ENCODE results near the gene LRP8. TPM values are rescaled to one million over a fixed set of nuclear protein-coding genes. Genes with fewer than 3 reads are reported as not detected.

Gene LRP8
- total RNA-seq, 1 donor from 2014 or later, result 15.8 TPM

DNA sequence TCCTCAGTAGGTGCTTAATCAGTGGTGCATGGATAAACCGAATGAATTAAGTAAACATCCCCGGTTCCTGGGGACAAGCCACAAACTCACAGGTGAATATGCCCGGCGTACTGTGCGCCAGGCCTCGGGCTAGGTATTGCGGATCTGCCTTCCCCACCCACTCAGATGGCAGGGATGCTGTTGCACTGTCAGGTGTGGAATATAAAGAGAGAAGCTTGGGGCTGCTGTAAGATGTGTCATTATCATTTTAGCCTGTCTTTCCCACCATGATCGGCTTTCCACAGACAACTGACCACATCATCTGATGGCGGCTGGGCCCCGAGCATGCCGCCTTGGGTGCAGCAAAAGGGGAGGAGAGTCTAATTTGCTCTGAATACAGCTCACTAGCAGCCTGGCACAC, 45.4 kb upstream of the LRP8 start:
- no peak overlapping the region for H3K27ac Mint-ChIP-seq (ENCODE audit: unreplicated experiment)
- H3K27me3 Mint-ChIP-seq (ENCODE audit: unreplicated experiment), result no peaks in the 10 kb centered on the region
- no peaks in the 10 kb centered on the region for H3K9me3 Mint-ChIP-seq (ENCODE audit: unreplicated experiment)
- H3K36me3 Mint-ChIP-seq (ENCODE audit: low read depth, unreplicated experiment), result no peaks in the 10 kb centered on the region
- DNase-seq (ENCODE audit: low spot score), result no peak
- TF ChIP-seq CTCF (IDR thresholded peaks at IDR 0.05; ENCODE audit: unreplicated experiment), result no peak
- no peak overlapping the region for H3K4me3 Mint-ChIP-seq (ENCODE audit: unreplicated experiment)
- peaks cover 14% of the 10 kb centered on the region for H3K4me1 Mint-ChIP-seq (ENCODE audit: unreplicated experiment)

GRCh38 chr1:53372501-53372951, 44.7 kb upstream of the LRP8 start:
- DNase-seq (ENCODE audit: low spot score), result no peak
- no peak for TF ChIP-seq CTCF (IDR thresholded peaks at IDR 0.05; ENCODE audit: unreplicated experiment)
- Mint-ChIP-seq H3K27ac (ENCODE audit: unreplicated experiment) (no peak overlapping the region), H3K27me3 (ENCODE audit: unreplicated experiment) (no peaks in the 10 kb centered on the region), H3K36me3 (ENCODE audit: low read depth, unreplicated experiment) (no peaks in the 10 kb centered on the region), H3K4me1 (ENCODE audit: unreplicated experiment) (peaks cover 9% of the 10 kb centered on the region), H3K4me3 (ENCODE audit: unreplicated experiment) (no peak overlapping the region), H3K9me3 (ENCODE audit: unreplicated experiment) (no peaks in the 10 kb centered on the region)

- H3K27me3 Mint-ChIP-seq (ENCODE audit: unreplicated experiment), result no peaks in the 10 kb centered on the region
- no peak for DNase-seq (ENCODE audit: low spot score)
- H3K4me1 Mint-ChIP-seq (ENCODE audit: unreplicated experiment), result peaks cover 4% of the 10 kb centered on the region
- H3K4me3 Mint-ChIP-seq (ENCODE audit: unreplicated experiment), result no peak overlapping the region
- H3K9me3 Mint-ChIP-seq (ENCODE audit: unreplicated experiment), result no peaks in the 10 kb centered on the region
- no peaks in the 10 kb centered on the region for H3K36me3 Mint-ChIP-seq (ENCODE audit: low read depth, unreplicated experiment)
- TF ChIP-seq CTCF (IDR thresholded peaks at IDR 0.05; ENCODE audit: unreplicated experiment), result no peak
- H3K27ac Mint-ChIP-seq (ENCODE audit: unreplicated experiment), result no peak overlapping the region
Observed at GRCh38 chr1:53371851-53372250, 44.0 kb upstream of the LRP8 start.

- H3K9me3 Mint-ChIP-seq (ENCODE audit: unreplicated experiment), result no peaks in the 10 kb centered on the region
- no peak for DNase-seq (ENCODE audit: low spot score)
- no peak overlapping the region for H3K4me3 Mint-ChIP-seq (ENCODE audit: unreplicated experiment)
- no peak for TF ChIP-seq CTCF (IDR thresholded peaks at IDR 0.05; ENCODE audit: unreplicated experiment)
- H3K27me3 Mint-ChIP-seq (ENCODE audit: unreplicated experiment), result no peaks in the 10 kb centered on the region
- no peaks in the 10 kb centered on the region for H3K4me1 Mint-ChIP-seq (ENCODE audit: unreplicated experiment)
- no peak overlapping the region for H3K27ac Mint-ChIP-seq (ENCODE audit: unreplicated experiment)
- H3K36me3 Mint-ChIP-seq (ENCODE audit: low read depth, unreplicated experiment), result no peaks in the 10 kb centered on the region
Observed at GRCh38 chr1:53371121-53371666, 43.3 kb upstream of the LRP8 start.

DNA sequence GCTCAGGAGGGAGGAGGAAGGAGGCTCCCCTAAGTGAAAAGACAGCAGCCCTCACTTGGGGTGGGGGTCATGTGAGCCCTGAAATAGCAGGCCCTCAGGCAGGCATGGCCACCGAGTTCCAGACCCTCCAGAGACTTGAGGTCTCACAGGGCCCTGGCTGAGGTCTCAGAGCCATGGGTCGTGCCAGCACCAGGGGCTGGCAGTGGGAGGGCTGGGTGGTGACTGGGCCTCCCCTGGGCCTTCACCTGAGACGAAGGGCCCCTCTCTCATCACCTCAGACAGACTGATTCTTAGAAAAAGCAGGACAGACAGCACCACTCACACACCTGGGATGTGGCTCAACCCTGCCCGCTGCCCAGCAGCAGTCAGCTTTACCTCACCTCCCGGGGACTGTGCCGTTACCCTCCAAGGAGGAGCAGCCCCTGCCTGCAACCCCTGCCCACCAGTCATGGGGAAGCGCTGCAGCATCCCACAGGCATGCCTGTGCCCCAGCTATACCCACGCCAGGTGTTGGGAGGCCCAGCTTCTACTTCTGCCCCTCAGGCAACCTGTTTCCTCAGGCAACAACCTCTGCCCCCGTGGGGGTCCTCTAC, 42.6 kb upstream of the LRP8 start:
- no peak for TF ChIP-seq CTCF (IDR thresholded peaks at IDR 0.05; ENCODE audit: unreplicated experiment)
- Mint-ChIP-seq H3K4me3 (ENCODE audit: unreplicated experiment) (no peak overlapping the region), H3K4me1 (ENCODE audit: unreplicated experiment) (no peaks in the 10 kb centered on the region), H3K9me3 (ENCODE audit: unreplicated experiment) (no peaks in the 10 kb centered on the region), H3K27ac (ENCODE audit: unreplicated experiment) (no peak overlapping the region), H3K27me3 (ENCODE audit: unreplicated experiment) (no peaks in the 10 kb centered on the region), H3K36me3 (ENCODE audit: low read depth, unreplicated experiment) (no peaks in the 10 kb centered on the region)
- no peak for DNase-seq (ENCODE audit: low spot score)

All from endothelial cell (in vitro differentiated cells).